K562 (cell line): ENCODE measurements around the gene ZNF577.

Source experiments
- ARHGAP35 ChIP-seq: fragments of 450-650 bp; IDR thresholded peaks from 2 replicates; pipeline ENCODE4 v1.6.1; 2018; ENCODE audit not compliant: partially characterized antibody
- BCL6 ChIP-seq: fragments of 250-450 bp; sonication (Bioruptor Pico); IDR thresholded peaks from 2 replicates; pipeline ENCODE4 v1.4.0; 2020
- CBX3 ChIP-seq, 2 experiments: IDR thresholded peaks; 1 replicate in 1 of 2; 2 replicates in 1 of 2; pipeline ENCODE4 v1.6.1; 2012; ENCODE audit warnings: inconsistent platforms in 2 of 2, low read length in 2 of 2, borderline replicate concordance in 1 of 2, control low read depth in 1 of 2
- PHF8 ChIP-seq: fragments of 200-600 bp; sonication (generic); IDR thresholded peaks from 2 replicates; pipeline ENCODE4 v1.6.1; 2012; ENCODE audit warnings: mixed run types, mild to moderate bottlenecking, inconsistent platforms, low read length, moderate library complexity, borderline replicate concordance
- SIN3B ChIP-seq: fragments of 450-650 bp; IDR thresholded peaks from 2 replicates; pipeline ENCODE4 v1.6.1; 2017; ENCODE audit warnings: low read depth, mild to moderate bottlenecking, moderate library complexity
- SMAD3 ChIP-seq: fragments of 450-650 bp; formaldehyde crosslinking; conservative IDR thresholded peaks from 2 replicates; pipeline ENCODE4 v1.4.0; 2020; ENCODE audit warnings: mild to moderate bottlenecking
- ZNF23 ChIP-seq: fragments of 250-450 bp; sonication (Bioruptor Pico); IDR thresholded peaks from 2 replicates; pipeline ENCODE4 v1.4.0; 2020; ENCODE audit warnings: mild to moderate bottlenecking
- ZNF274 ChIP-seq: IDR thresholded peaks from 2 replicates; pipeline ENCODE4 v1.6.1; 2011; ENCODE audit warnings: low read depth, mild to moderate bottlenecking, low read length, moderate library complexity, borderline replicate concordance
- TF ChIP-seq, protein P1 (sequence below): IDR thresholded peaks from 2 replicates; pipeline ENCODE4 v1.6.1; 2012; ENCODE audit warnings: low read depth, low read length, improper control_type of control experiment, borderline replicate concordance
- TF ChIP-seq, protein P2 (sequence below), 3 experiments: IDR thresholded peaks in 2 of 3; conservative IDR thresholded peaks in 1 of 3; 2 replicates each; pipeline ENCODE4 v1.5.1; 2011 to 2012; ENCODE audit warnings: low read length in 3 of 3, mild to moderate bottlenecking in 3 of 3, control low read depth in 2 of 3, improper control_type of control experiment in 1 of 3, inconsistent platforms in 1 of 3, low read depth in 1 of 3, mixed read lengths in 1 of 3, moderate library complexity in 1 of 3; ENCODE audit not compliant: insufficient read depth in 2 of 3
- TF ChIP-seq, protein P3 (sequence below): sonication (generic); formaldehyde crosslinking; IDR thresholded peaks from 2 replicates; pipeline ENCODE4 v1.4.0; 2020; ENCODE audit warnings: mild to moderate bottlenecking, missing genetic modification reagents
- TF ChIP-seq, protein P4 (sequence below): sonication (generic); formaldehyde crosslinking; IDR thresholded peaks from 2 replicates; pipeline ENCODE4 v1.8.1; 2023; ENCODE audit warnings: mild to moderate bottlenecking, missing genetic modification reagents
- TF ChIP-seq, protein P5 (sequence below): fragments of 450-650 bp; IDR thresholded peaks from 2 replicates; pipeline ENCODE4 v1.6.1; 2018; ENCODE audit not compliant: partially characterized antibody

DNA sequence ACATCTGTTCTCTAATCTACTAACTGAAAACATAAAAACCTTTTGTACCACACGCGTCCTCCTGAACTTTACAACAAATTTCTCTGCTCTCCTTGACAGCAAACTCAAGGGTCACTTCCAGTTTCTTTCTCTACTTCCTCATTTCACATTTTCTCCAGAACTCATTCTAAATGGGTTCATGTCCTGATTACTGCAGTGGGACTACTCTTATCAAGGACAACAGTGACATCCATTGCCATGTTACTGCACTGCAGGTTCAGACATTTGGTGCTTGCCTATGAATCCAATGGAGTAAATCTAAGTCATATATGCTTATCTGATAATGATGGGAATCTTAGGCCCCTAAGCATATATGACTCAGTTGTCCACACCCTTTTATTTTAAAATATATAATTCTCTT lies 57.5 kb downstream of the ZNF577 start:
- TF ChIP-seq, protein P1, sequence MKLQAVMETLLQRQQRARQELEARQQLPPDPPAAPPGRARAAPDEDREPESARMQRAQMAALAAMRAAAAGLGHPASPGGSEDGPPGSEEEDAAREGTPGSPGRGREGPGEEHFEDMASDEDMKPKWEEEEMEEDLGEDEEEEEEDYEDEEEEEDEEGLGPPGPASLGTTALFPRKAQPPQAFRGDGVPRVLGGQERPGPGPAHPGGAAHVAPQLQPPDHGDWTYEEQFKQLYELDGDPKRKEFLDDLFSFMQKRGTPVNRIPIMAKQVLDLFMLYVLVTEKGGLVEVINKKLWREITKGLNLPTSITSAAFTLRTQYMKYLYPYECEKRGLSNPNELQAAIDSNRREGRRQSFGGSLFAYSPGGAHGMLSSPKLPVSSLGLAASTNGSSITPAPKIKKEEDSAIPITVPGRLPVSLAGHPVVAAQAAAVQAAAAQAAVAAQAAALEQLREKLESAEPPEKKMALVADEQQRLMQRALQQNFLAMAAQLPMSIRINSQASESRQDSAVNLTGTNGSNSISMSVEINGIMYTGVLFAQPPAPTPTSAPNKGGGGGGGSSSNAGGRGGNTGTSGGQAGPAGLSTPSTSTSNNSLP: no peak
- TF ChIP-seq, protein P2, sequence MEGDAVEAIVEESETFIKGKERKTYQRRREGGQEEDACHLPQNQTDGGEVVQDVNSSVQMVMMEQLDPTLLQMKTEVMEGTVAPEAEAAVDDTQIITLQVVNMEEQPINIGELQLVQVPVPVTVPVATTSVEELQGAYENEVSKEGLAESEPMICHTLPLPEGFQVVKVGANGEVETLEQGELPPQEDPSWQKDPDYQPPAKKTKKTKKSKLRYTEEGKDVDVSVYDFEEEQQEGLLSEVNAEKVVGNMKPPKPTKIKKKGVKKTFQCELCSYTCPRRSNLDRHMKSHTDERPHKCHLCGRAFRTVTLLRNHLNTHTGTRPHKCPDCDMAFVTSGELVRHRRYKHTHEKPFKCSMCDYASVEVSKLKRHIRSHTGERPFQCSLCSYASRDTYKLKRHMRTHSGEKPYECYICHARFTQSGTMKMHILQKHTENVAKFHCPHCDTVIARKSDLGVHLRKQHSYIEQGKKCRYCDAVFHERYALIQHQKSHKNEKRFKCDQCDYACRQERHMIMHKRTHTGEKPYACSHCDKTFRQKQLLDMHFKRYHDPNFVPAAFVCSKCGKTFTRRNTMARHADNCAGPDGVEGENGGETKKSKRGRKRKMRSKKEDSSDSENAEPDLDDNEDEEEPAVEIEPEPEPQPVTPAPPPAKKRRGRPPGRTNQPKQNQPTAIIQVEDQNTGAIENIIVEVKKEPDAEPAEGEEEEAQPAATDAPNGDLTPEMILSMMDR (IDR thresholded peaks at IDR 0.05 in 2 of 3, conservative IDR thresholded peaks at IDR 0.05 in 1 of 3; ENCODE audit: insufficient read depth in 2 of 3, low read depth in 1 of 3, low read length in 3 of 3): peak; percentile 32 to 62 (median 48); a peak in 5 of 6 replicates
- TF ChIP-seq ZNF23: no peak
- TF ChIP-seq PHF8: no peak
- no peak for TF ChIP-seq SIN3B
- TF ChIP-seq, protein P3, sequence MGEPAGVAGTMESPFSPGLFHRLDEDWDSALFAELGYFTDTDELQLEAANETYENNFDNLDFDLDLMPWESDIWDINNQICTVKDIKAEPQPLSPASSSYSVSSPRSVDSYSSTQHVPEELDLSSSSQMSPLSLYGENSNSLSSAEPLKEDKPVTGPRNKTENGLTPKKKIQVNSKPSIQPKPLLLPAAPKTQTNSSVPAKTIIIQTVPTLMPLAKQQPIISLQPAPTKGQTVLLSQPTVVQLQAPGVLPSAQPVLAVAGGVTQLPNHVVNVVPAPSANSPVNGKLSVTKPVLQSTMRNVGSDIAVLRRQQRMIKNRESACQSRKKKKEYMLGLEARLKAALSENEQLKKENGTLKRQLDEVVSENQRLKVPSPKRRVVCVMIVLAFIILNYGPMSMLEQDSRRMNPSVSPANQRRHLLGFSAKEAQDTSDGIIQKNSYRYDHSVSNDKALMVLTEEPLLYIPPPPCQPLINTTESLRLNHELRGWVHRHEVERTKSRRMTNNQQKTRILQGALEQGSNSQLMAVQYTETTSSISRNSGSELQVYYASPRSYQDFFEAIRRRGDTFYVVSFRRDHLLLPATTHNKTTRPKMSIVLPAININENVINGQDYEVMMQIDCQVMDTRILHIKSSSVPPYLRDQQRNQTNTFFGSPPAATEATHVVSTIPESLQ (CRISPR knock-in tag): no peak
- TF ChIP-seq, protein P4, sequence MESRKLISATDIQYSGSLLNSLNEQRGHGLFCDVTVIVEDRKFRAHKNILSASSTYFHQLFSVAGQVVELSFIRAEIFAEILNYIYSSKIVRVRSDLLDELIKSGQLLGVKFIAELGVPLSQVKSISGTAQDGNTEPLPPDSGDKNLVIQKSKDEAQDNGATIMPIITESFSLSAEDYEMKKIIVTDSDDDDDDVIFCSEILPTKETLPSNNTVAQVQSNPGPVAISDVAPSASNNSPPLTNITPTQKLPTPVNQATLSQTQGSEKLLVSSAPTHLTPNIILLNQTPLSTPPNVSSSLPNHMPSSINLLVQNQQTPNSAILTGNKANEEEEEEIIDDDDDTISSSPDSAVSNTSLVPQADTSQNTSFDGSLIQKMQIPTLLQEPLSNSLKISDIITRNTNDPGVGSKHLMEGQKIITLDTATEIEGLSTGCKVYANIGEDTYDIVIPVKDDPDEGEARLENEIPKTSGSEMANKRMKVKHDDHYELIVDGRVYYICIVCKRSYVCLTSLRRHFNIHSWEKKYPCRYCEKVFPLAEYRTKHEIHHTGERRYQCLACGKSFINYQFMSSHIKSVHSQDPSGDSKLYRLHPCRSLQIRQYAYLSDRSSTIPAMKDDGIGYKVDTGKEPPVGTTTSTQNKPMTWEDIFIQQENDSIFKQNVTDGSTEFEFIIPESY (CRISPR knock-in tag): no peak
- TF ChIP-seq, protein P5, sequence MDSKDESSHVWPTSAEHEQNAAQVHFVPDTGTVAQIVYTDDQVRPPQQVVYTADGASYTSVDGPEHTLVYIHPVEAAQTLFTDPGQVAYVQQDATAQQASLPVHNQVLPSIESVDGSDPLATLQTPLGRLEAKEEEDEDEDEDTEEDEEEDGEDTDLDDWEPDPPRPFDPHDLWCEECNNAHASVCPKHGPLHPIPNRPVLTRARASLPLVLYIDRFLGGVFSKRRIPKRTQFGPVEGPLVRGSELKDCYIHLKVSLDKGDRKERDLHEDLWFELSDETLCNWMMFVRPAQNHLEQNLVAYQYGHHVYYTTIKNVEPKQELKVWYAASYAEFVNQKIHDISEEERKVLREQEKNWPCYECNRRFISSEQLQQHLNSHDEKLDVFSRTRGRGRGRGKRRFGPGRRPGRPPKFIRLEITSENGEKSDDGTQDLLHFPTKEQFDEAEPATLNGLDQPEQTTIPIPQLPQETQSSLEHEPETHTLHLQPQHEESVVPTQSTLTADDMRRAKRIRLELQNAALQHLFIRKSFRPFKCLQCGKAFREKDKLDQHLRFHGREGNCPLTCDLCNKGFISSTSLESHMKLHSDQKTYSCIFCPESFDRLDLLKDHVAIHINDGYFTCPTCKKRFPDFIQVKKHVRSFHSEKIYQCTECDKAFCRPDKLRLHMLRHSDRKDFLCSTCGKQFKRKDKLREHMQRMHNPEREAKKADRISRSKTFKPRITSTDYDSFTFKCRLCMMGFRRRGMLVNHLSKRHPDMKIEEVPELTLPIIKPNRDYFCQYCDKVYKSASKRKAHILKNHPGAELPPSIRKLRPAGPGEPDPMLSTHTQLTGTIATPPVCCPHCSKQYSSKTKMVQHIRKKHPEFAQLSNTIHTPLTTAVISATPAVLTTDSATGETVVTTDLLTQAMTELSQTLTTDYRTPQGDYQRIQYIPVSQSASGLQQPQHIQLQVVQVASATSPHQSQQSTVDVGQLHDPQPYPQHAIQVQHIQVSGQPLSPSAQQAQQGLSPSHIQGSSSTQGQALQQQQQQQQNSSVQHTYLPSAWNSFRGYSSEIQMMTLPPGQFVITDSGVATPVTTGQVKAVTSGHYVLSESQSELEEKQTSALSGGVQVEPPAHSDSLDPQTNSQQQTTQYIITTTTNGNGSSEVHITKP: no peak
- TF ChIP-seq SMAD3 (CRISPR knock-in tag): no peak
- TF ChIP-seq ZNF274: no peak
- no peak for TF ChIP-seq CBX3 (IDR thresholded peaks at IDR 0.05; ENCODE audit: borderline replicate concordance in 1 of 2, low read length in 2 of 2)
- no peak for TF ChIP-seq BCL6 (CRISPR knock-in tag)
- TF ChIP-seq ARHGAP35: no peak
